GM19372 (cell line): ENCODE measurements around the gene ZNF107.
"Not testable (repeated sequence)": the region's sequence is repeated elsewhere in the genome, so short reads cannot be mapped to it uniquely, and the experiment has no call there.

Experiments
- ATAC-seq: cut with Tn5 transposase; IDR thresholded peaks from one replicate; pipeline ENCODE4 v1.9.1; 2021; ENCODE audit warnings: mild to moderate bottlenecking, low read depth, moderate library complexity; ENCODE audit not compliant: unreplicated experiment

ZNF107 gene

GRCh38 chr7:64642875-64643274 lies 23.1 kb upstream of the ZNF107 start:
- ATAC-seq, result no peak

GRCh38 chr7:64643566-64643965 lies 22.4 kb upstream of the ZNF107 start:
- no peak for ATAC-seq

GRCh38 chr7:64651203-64651602 lies 14.7 kb upstream of the ZNF107 start:
- ATAC-seq, result no peak

GRCh38 chr7:64651632-64652165 lies 14.2 kb upstream of the ZNF107 start:
- ATAC-seq, result no peak

GRCh38 chr7:64653721-64654401 lies 12.1 kb upstream of the ZNF107 start:
- ATAC-seq, result no peak

- no peak for ATAC-seq
Observed at GRCh38 chr7:64654796-64655548, 11.0 kb upstream of the ZNF107 start.

- ATAC-seq, result no peak
Observed at GRCh38 chr7:64655811-64656210, 10.1 kb upstream of the ZNF107 start.

- no peak for ATAC-seq
Observed at GRCh38 chr7:64656489-64656888, 9.4 kb upstream of the ZNF107 start.

GRCh38 chr7:64662091-64662490 lies 3.8 kb upstream of the ZNF107 start:
- not testable (repeated sequence) for ATAC-seq

GRCh38 chr7:64666663-64667050 lies 724 bp downstream of the ZNF107 start:
- no peak for ATAC-seq

GRCh38 chr7:64667311-64667710 lies 1.4 kb downstream of the ZNF107 start:
- ATAC-seq, result no peak

GRCh38 chr7:64672414-64672813 lies 6.5 kb downstream of the ZNF107 start:
- ATAC-seq, result no peak

GRCh38 chr7:64685091-64685490 lies 19.2 kb downstream of the ZNF107 start:
- ATAC-seq, result no peak

- no peak for ATAC-seq
Observed at GRCh38 chr7:64685741-64686140, 19.8 kb downstream of the ZNF107 start.

GRCh38 chr7:64686493-64687184 lies 20.7 kb downstream of the ZNF107 start:
- ATAC-seq, result no peak

GRCh38 chr7:64687249-64687648 lies 21.3 kb downstream of the ZNF107 start:
- no peak for ATAC-seq

GRCh38 chr7:64688988-64689387 lies 23.1 kb downstream of the ZNF107 start:
- ATAC-seq, result no peak

- no peak for ATAC-seq
Observed at GRCh38 chr7:64691831-64692230, 25.9 kb downstream of the ZNF107 start.

GRCh38 chr7:64697863-64698262 lies 31.9 kb downstream of the ZNF107 start:
- not testable (repeated sequence) for ATAC-seq

- no peak for ATAC-seq
Observed at GRCh38 chr7:64706625-64707292, 40.8 kb downstream of the ZNF107 start.

GRCh38 chr7:64717896-64718295 lies 52.0 kb downstream of the ZNF107 start:
- ATAC-seq, result not testable (repeated sequence)
